ENCODE measurements around the gene KIF1B.
A peak's percentile ranks its signal among the peaks of the same experiment; 100 is the strongest.

The KIF1B gene

GRCh38 chr1:10339815-10340214 lies 129.4 kb downstream of the KIF1B start (continued):
- no peak for TF ChIP-seq ZFP69B (tag by site-specific recombination; IDR thresholded peaks at IDR 0.05)
- TF ChIP-seq GLI4 (tag by site-specific recombination; IDR thresholded peaks at IDR 0.05) = no peak
- no peak for TF ChIP-seq ZNF776 (tag by site-specific recombination; IDR thresholded peaks at IDR 0.05; ENCODE audit: borderline replicate concordance)
- TF ChIP-seq ATF2 (tag by site-specific recombination; IDR thresholded peaks at IDR 0.05; ENCODE audit: low read depth) = peak; percentile 87
- TF ChIP-seq BCL11A (tag by site-specific recombination; IDR thresholded peaks at IDR 0.05; ENCODE audit: low read depth) = no peak
- TF ChIP-seq ZBTB48 (tag by site-specific recombination; IDR thresholded peaks at IDR 0.05) = no peak
- TF ChIP-seq ZNF600 (tag by site-specific recombination; IDR thresholded peaks at IDR 0.05) = no peak
- TF ChIP-seq KLF1 (tag by site-specific recombination; IDR thresholded peaks at IDR 0.05) = peak; percentile 50; the same call in 1 of the 2 replicates
- TF ChIP-seq ZNF223 (tag by site-specific recombination; IDR thresholded peaks at IDR 0.05) = no peak
- no peak for TF ChIP-seq ZNF423 (tag by site-specific recombination; IDR thresholded peaks at IDR 0.05)
- TF ChIP-seq, protein P1, sequence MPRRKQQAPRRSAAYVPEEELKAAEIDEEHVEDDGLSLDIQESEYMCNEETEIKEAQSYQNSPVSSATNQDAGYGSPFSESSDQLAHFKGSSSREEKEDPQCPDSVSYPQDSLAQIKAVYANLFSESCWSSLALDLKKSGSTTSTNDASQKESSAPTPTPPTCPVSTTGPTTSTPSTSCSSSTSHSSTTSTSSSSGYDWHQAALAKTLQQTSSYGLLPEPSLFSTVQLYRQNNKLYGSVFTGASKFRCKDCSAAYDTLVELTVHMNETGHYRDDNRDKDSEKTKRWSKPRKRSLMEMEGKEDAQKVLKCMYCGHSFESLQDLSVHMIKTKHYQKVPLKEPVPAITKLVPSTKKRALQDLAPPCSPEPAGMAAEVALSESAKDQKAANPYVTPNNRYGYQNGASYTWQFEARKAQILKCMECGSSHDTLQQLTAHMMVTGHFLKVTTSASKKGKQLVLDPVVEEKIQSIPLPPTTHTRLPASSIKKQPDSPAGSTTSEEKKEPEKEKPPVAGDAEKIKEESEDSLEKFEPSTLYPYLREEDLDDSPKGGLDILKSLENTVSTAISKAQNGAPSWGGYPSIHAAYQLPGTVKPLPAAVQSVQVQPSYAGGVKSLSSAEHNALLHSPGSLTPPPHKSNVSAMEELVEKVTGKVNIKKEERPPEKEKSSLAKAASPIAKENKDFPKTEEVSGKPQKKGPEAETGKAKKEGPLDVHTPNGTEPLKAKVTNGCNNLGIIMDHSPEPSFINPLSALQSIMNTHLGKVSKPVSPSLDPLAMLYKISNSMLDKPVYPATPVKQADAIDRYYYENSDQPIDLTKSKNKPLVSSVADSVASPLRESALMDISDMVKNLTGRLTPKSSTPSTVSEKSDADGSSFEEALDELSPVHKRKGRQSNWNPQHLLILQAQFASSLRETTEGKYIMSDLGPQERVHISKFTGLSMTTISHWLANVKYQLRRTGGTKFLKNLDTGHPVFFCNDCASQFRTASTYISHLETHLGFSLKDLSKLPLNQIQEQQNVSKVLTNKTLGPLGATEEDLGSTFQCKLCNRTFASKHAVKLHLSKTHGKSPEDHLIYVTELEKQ (tag by site-specific recombination; IDR thresholded peaks at IDR 0.05; ENCODE audit: borderline replicate concordance) = no peak
- no peak for TF ChIP-seq ZNF629 (tag by site-specific recombination; IDR thresholded peaks at IDR 0.05)
- peak; percentile 45; the same call in 1 of the 2 replicates for TF ChIP-seq KLF17 (tag by site-specific recombination; IDR thresholded peaks at IDR 0.05)
- no peak for TF ChIP-seq ZNF18 (tag by site-specific recombination; IDR thresholded peaks at IDR 0.05)
- TF ChIP-seq SETDB1 (IDR thresholded peaks at IDR 0.05; ENCODE audit: insufficient read length, low read length) = no peak
- 0 out of 2 replicates have a peak, but pooled peaks have one; percentile 38 for TF ChIP-seq KLF8 (tag by site-specific recombination; IDR thresholded peaks at IDR 0.05)
- TF ChIP-seq ZNF701 (tag by site-specific recombination; IDR thresholded peaks at IDR 0.05) = no peak
- 0 out of 2 replicates have a peak, but pooled peaks have one; percentile 9 for TF ChIP-seq ZNF184 (tag by site-specific recombination; IDR thresholded peaks at IDR 0.05)
- TF ChIP-seq ZEB2 (tag by site-specific recombination; IDR thresholded peaks at IDR 0.05) = peak; percentile 40; the same call in 1 of the 2 replicates
- TF ChIP-seq ZBTB49 (tag by site-specific recombination; IDR thresholded peaks at IDR 0.05; ENCODE audit: low read depth) = no peak
- TF ChIP-seq PRDM6 (tag by site-specific recombination; IDR thresholded peaks at IDR 0.05) = no peak
- TF ChIP-seq ZNF529 (tag by site-specific recombination; IDR thresholded peaks at IDR 0.05; ENCODE audit: insufficient replicate concordance) = no peak
